NCI-H187 treated with DMSO at 0.1 percent for 48 hours (cell line): ENCODE measurements around the gene PRSS38.

Experiments used
- DNase-seq: peaks from one replicate; lab custom pipeline; 2025; lab: John Stamatoyannopoulos, UW

Gene PRSS38

DNA sequence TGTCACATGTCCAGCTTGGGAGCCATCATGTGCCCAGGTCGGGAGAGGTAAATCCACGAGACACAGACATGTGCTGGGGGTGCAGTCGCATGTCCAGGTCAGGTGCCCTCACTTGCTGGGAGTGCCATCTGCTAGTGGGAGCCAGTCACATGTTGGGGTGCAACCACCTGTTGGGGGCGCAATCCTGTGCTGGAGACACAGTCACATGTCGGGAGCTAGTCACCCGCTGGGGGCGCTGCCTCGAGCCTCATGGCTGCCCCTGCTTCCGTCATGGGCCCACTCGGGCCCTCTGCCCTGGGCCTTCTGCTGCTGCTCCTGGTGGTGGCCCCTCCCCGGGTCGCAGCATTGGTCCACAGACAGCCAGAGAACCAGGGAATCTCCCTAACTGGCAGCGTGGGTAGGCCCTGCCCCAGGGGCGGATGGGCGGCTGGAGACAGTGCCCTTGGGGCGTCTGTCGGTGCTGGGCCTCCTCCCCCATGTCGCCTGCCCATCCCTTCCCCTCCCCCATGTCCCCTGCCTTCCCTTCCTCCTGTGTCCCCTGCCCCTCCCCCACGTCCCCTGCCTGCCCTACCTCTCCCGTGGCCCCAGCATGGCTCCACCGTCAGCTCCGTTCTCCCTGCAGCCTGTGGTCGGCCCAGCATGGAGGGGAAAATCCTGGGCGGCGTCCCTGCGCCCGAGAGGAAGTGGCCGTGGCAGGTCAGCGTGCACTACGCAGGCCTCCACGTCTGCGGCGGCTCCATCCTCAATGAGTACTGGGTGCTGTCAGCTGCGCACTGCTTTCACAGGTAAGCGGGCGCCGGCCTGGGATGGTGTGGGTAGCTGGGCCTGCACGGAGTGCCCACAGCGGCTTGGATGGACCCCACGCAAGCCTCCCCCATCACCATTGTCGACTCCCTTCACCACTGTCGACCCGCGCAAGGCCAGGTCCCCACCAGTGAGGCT is at the start of gene PRSS38:
TSS of gene PRSS38 (plus strand) at position 208 of the 942 bp plus-strand sequence. CDS start at position 250, 42 bp downstream.
- DNase-seq = no peak

DNA sequence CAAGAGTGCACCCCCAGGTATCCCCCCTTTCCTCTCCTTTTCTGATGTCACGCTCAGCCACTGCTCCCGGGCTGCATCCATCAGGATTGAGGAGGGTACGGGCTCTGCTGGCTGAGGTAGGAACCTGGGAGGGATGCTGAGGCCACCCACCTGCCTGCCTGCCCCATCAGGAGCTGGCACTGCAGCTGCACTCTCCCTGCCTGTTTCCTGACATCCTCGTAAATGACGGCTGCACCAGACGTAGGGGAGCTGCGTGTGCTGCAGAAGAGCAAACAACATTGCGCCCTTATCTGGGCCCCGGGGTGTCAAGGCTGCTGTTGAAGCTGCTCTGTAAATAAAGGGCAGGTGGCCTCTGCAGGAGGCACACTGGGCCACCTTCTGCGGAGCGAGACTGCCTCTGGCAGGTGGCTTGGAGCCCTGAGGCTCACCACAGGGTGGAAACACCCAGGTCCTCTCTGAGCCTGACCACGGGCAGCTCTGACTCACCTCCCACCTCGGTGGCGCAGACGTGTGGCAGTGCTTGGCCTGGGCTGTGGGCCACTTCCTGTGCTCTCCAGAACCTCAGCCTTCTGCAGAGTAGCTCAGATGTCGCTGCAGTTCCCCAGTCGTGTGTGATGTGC is 49.4 kb upstream of the PRSS38 start:
- DNase-seq = no peak

DNA sequence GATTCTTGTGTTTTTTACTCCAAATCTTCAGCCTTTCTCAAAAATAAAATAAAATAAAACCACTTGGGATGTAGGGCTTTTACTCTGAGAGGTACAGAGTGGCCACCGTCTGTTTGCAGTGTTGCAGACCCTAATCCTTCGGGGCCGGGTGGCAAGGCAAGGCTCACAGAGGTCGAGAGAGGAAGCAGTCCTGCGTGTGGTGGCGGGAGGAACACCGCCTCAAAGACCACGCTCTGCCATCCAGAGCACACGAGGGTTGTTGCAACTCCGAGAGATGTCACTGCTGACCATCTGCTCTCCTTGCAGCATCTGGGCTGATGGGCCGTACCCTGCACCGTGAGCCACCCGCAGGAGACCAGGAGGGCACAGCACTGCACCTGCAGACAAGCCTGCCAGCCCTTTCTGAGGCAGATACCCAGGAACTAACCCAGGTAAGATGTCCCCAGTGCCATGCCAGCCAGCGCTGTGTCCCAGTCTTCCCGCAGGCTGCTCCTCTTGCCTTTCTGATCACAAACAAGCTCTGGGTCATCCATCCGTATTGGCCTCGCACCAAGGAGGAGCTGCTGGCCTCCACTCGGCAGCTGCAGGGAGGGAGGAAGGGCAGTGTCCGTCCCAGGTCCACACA is 48.7 kb upstream of the PRSS38 start:
- DNase-seq = no peak

DNA sequence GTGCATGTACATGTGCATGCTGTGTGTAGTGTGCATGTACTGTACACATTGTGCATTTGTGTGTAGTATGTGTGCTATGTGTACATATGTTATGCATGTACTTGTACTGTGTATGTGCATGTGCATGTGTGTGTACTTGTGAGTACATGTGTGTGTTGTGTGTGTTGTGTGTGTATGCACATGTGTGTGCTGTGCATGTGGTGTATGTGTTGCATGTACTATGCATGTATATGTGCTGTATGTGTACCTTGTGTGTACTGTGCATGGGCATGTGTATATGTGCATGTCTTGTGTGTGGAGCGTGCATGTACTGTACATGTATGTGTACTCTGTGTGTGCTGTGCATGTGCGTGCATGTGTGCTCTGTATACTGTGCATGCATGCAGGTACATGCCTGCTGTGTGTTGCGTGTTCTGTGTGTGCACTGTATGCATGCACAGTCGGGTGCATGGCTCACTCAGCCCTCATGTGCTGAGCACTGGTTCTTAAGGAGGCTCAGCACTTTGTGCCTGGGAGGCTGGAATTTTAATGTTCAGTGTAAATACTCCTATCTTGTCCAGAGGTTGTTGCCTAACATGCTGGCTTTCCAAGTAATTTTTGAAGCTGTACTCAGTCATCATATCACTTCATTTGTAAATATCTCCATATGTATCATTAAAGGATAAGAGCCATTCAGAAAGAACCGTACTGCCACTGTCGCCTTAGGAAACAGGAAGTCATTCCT is 47.9 kb upstream of the PRSS38 start:
- DNase-seq = no peak

DNA sequence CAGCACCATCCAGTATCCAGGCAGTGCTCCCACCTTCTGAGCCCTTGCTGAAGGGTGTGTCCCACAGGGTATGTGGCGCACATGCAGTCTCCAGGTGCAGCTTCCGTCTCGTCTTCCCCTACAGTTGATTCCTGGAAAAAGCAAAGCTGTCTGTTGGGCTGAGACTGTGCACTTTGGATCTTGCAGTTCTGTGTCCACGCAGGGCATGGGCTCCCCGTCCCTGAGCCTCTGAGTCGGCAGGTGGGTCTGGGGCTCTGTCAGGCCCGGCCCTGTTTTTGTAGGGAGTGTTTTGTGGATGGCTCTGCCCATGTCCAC is 47.4 kb upstream of the PRSS38 start:
- no peak for DNase-seq

DNA sequence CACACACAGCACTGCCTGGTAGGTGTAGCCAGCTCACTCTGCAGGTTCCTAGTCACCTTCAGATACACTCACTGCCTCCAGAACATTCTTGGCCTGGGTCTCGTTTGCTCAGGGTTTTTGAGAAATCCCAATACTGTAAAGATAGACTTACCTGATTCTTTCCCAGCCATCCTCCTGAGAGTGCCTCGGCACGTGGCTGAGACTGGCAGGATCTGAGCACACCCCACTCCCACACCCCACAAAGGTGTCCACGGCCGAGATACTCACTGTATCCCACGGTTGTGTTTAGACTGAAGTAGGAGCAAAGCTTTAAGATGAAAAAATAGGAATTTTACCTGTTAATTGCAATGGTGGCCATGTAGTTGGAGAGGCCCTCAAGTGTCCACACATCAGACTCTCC is 46.8 kb upstream of the PRSS38 start:
- DNase-seq = no peak

DNA sequence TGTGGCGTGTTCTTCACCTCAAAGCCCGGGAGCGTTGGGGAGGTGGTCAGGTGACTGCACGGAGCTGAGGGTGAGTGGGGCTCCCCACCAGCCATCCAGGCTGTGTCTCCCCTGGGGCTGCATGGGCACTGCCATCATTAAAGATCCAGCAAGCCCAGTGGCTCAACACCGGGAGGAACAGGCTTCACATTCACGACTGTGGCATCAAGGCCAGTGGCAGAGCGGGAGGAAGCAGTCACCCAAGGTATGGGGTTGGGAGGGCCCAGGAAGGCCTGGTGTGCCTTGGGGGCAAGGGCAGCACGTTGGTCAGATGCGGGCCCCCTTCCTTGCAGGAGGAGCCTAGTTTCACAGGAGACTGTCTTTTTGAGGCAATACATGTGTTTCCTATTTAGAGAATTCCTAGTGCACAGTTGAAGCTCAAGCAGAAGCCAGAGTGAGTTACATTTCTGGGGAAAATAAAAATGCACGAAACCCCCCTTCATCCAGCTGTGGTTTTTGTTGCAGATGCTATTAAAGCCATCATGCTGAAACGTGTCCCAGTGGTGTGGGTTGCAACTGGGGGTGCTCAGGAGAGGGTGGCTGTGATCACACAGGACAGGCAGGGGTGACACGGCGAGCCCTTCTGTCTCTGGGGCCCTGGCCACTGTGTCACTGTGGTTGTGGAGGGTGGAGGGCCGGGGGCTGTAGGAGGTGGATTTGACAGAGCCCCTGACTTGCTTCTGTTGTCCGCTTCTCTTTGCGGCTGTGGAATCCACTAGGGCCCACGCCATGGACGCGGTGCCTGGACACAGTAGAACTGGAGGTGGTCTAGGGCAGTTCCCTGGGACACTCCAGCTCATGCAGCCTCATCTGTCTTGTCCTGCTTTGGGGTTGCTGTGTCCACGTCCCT is 46.2 kb upstream of the PRSS38 start:
- no peak for DNase-seq

DNA sequence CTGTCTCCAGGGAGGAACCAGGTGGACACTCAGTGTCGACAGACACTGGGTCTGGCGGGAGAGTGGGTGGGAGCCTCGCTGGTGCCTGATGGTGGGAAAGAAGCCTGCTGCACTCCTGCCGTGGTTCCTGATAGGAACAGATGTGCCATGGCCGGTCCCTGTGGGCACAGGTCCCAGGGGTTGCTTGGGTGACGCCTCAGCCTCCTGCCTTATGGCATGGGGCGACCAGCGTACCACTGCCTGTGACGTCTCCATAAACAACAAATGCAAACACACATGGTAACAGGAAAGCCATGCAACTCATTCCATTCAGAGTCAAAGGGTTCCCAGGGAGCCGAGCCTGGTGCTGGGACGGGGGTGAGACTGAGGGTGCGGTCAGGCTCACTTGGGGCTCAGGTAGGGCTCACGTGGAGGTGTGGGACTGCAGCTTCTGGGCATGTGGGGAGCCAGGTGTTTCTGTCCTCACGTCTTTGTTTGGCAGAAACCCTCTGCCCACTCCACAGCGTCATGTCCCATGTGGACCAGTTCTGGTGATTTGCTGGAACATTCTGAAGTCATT is 45.5 kb upstream of the PRSS38 start:
- DNase-seq = no peak

DNA sequence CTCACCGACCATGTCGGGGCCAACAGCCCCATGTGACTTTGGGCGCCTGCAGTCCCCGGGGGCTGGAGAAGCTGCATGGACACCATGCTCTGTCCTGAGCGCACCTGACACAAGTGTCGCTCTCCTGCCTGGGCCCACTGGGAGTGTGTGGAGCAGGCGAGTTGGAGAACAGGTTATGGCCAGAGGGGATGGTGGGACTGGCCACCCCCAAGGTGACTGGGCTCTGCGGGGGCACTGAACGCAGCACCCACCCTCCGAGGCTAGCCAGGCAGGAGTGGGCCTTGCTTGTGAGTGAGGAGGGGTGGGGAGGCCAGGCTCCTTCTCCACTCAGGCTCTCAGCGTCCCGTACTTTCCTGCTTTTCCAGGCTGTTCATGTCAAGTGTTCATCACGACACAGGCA is 44.7 kb upstream of the PRSS38 start:
- DNase-seq = no peak

DNA sequence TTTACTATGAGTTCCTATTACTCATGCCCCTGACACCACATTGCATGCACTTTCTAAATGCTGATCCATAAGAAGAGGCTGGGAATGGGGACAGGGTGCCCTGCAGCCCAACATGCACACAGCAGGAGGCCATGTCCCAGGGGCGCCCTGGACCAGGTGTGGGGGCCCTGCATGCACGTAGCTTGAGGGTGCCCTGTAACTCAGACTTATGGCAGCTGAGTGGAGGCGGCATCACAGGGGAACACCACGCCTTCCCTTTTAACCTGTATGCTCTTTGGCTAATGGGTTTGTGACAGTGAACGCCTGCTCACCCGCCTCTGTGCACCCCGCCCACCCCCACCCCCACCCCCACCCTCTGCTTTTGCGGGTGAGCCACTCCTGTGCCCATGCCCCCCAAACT is 44.1 kb upstream of the PRSS38 start:
- no peak for DNase-seq

DNA sequence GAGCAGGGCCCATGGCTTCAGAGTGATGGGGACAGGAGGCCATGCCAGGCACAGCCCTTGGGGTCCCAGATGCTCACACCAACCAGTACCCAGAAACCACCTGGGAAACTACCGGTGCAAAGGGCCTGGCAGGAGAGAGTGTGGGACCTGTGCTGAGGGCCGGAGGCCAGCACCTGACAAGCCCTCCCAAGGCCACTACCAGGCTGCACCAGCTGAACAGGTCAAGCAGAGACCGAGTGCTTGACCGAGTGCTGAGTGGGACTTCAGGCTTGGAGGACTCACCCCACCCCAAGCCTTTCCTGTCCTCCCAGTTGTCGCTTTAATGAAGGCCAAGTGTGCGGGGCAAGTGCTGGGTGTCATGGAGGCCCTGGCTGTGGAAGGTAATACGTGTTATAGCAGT is 43.7 kb upstream of the PRSS38 start:
- DNase-seq = no peak

DNA sequence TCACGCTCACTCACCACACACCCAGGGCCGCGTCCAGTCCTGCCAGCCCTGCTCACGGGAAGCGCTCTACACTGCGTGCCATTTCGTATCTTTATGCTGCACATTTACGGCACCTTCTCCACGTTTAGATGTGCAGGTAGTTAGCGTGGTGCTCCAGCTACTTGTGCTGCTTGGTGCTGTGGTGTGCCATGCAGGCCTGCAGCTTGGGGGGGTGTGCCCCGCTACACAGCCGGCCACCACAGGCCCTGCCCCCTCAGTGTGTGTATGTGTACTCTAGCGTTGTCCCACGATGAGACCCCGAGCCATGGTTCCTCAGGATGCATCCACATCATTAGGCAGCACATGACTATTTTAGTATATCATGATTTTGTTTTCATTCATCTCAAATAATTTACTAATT is 41.9 kb upstream of the PRSS38 start:
- DNase-seq = no peak

DNA sequence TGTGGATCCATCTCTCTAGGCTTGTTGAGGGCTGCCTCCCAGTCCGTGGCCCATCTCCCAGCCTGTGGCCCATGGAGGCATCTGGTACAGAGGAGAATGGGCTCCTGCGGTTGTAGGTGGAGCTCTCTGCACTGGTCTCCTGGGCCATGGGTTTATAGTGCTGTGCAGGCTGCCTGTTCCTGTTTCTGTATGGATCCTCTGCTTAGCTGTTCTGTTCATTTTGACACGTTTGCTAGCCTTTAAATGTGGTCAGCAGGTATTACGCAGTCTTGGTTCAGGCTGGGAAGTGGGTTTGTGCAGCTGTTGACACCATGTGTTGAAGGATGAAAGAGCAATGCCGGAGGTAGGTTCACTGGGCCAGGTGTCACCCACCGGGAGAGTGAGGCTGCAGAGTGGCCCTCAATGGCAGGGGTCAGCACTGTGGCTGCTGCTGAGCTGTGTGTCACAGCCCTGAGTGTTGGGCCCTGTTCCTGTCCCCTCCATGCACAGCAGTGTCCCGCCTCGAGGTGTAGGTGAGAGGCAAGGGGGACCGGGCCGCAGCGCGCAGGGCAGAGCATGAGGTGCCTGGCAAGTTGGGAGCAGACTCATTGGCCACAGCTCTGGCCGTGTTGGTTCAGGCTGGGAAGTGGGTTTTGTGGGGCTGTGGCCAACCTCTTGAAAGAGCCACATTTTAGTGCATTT is 41.3 kb upstream of the PRSS38 start:
- DNase-seq = no peak

DNA sequence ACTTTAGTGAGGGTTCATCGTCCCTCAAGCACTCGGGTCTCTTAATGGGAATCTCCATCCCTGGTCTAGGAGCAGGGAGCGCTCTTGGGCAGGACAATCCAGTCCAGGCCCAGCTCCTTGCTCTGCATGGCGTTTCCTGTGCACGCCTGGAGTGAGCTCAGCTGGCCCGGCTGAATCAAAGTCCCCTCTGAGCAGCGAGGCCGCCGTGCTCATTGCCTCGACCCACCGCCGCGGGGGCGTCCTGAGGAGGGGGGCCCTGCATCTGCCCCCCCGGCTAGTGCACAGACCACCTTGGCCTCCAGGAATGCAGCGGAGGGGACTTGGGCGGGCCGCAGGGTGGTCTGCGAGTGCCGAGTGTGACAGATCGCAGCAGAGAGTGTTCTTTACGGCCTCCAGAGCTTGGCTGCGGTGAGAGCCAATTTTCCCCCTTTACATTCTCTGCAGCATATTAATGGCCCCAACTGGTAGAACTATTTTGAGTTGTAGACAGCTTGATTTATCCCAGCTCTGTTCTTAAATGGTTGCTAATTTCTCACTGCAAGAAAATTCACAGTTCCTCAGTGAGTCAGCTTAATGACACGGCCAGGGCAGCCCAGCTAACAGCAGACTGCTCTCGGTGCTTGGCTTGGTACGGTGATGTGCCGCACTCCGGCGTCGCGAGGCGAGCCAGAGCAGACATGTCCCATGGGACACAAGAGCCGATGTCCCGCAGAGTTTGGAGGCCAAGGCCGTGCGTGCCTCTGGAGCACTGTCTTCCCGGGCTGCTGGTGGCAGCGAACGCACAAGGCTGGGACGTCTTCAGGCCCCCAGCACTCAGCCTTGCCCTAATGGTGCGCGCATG is 40.4 kb upstream of the PRSS38 start:
- no peak for DNase-seq

DNA sequence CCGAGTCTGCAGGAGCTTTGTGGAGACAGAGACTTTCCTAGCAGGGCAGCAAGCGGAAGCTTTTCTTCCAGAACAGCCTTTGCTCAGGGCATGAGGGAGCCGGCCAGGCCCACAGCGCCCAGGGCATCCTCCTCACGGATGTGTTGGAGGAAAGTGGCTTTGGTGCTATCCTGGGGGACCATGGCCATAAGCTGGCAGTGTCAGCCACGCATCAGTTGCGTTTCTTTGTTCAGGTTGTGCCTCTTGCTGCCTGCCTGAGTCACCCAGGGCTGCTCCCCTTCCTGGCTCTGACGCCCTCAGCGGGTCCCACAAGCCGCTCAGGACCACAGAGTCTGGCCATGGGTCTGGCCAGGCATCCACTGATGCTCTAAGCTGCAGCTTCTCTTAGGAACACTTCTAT is 39.6 kb upstream of the PRSS38 start:
- DNase-seq = no peak

DNA sequence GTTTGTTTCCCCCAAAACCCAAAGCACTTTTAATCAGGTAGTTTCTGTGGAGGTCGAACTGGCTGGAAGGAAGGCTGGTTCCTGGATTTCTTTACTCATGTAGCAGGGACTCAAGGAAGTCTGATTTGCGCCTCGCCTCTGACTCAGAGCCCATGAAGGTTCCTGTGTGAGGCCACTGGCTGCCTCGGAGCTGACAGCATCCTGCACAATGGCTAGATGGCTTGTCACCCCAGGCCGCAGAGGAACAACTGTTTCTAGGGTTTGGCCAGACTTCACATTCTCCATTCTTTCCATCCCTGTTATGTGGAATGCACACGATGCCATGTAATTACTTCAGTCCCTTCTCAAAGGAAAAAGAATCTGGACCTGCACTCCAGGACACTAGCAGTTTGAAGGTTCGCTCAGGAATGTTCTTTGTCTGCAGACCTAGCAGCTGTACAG is 39.1 kb upstream of the PRSS38 start:
- DNase-seq = no peak

DNA sequence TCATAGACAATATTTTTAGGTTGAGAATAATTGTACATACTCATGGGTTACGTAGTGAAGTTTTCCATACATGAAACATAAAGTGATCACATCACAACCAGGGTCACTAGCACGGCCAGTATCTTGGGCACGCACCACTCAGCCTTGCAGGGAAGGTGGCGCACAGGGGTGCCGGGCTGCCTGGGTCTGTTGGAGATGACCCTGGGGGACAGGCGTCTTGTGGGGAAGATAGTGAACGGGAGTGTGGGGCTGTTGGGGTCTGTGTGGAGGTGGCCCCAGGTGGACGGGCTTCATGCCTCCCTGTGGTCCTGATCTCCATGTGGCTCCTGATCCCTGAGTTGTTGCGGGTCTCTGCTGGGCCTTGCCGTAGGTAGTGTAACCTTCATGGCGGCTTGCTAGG is 38.3 kb upstream of the PRSS38 start:
- DNase-seq = no peak

DNA sequence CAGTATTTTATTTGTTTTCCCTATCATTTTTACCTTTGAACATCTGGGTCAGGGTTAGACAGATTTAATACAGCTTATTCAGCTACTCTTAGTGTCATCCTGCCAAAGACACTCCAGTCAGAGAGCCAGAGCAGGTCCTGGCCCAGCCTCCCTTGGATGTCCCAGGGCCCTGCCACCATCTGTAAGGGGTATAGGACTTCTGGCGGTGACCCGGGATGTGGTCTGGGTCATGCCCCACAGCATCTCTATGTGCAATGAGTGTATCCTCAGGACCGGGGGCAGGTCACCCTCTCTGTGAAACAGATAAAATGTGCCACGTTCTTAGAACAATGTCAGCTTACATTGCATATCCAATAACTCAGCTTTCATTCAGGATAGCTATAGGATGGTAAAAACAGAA is 37.8 kb upstream of the PRSS38 start:
- no peak for DNase-seq

DNA sequence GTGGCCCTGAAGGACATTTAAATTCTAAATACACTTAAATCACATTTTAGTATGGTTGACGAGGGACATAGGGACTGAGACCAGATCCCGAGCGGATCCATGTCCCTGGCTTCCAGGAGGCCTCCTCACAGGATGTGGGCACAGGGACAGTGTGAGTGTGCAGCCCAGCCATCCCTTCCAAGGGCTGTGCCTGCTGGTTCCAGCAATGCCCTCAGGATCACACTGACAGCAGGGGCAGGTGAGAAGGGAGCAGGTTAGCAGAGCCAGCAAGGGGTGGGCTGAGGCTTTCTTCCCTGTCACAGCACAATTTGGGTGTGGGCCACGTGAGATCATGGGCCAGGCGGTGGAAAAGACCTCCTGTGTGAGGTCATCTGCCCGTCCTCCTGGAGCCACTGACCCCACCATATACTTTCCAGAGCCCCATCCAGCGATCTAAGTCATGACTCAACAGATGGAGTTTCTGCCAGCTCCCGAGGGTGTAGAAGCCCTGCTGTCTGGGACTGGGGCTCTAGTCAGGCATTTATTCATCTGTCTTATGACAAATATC is 37.0 kb upstream of the PRSS38 start:
- no peak for DNase-seq
